GM12891 (cell line): ENCODE results near the gene DNM2.

Experiments
- DNase-seq: peaks from one replicate; pipeline ENCODE4 v3.0.0; 2011; ENCODE audit warnings: low spot score; ENCODE audit not compliant: insufficient read length
- FAIRE-seq: peaks from 2 replicates; lab custom pipeline; 2011; peaks lifted over from hg19 to GRCh38; lab: Jason Lieb, UNC
- PAX5 ChIP-seq: IDR thresholded peaks from 2 replicates; pipeline ENCODE4 v1.6.1; 2011; ENCODE audit warnings: low read length, moderate library complexity, mild to moderate bottlenecking; ENCODE audit not compliant: insufficient read depth, severe bottlenecking
- POLR2A ChIP-seq: IDR thresholded peaks from 2 replicates; pipeline ENCODE4 v1.6.1; 2011; ENCODE audit warnings: low read depth, low read length, control low read depth
- POLR2AphosphoS5 ChIP-seq: IDR thresholded peaks from 2 replicates; pipeline ENCODE4 v1.6.1; 2011; ENCODE audit warnings: low read depth, low read length, control low read depth
- POU2F2 ChIP-seq: IDR thresholded peaks from 2 replicates; pipeline ENCODE4 v1.6.1; 2011; ENCODE audit warnings: low read depth, mild to moderate bottlenecking, control low read depth, low read length, moderate library complexity
- SPI1 ChIP-seq: IDR thresholded peaks from 2 replicates; pipeline ENCODE4 v1.6.1; 2011; ENCODE audit warnings: low read depth, low read length, control low read depth
- TAF1 ChIP-seq: IDR thresholded peaks from 2 replicates; pipeline ENCODE4 v1.6.1; 2011; ENCODE audit warnings: low read depth, low read length, control low read depth

DNM2 gene

GRCh38 chr19:10708291-10708690 lies 9.6 kb upstream of the DNM2 start:
- DNase-seq = no peak
- TF ChIP-seq POU2F2 (no peak), PAX5 (no peak), POLR2A (no peak), TAF1 (no peak), POLR2AphosphoS5 (no peak), SPI1 (no peak)
- no peak for FAIRE-seq

GRCh38 chr19:10712045-10712444 lies 5.8 kb upstream of the DNM2 start:
- no peak for DNase-seq
- TF ChIP-seq PAX5 = no peak
- no peak for TF ChIP-seq SPI1
- TF ChIP-seq TAF1 = no peak
- TF ChIP-seq POLR2AphosphoS5 = no peak
- no peak for TF ChIP-seq POU2F2
- no peak for TF ChIP-seq POLR2A
- FAIRE-seq = no peak

GRCh38 chr19:10712754-10713153 lies 5.1 kb upstream of the DNM2 start:
- FAIRE-seq (no peak), DNase-seq (no peak)
- TF ChIP-seq SPI1 (no peak), POLR2A (no peak)

GRCh38 chr19:10713317-10713716 lies 4.6 kb upstream of the DNM2 start:
- TF ChIP-seq SPI1 = no peak
- TF ChIP-seq POU2F2 = no peak
- TF ChIP-seq POLR2A = no peak
- no peak for TF ChIP-seq PAX5
- TF ChIP-seq POLR2AphosphoS5 = no peak
- no peak for TF ChIP-seq TAF1
- FAIRE-seq = no peak
- no peak for DNase-seq

GRCh38 chr19:10717054-10717355 lies 874 bp upstream of the DNM2 start:
- no peak for TF ChIP-seq POLR2A
- no peak for TF ChIP-seq SPI1
- TF ChIP-seq POLR2AphosphoS5 = no peak
- TF ChIP-seq PAX5 = no peak
- TF ChIP-seq TAF1 = no peak
- TF ChIP-seq POU2F2 = no peak
- no peak for FAIRE-seq
- DNase-seq = no peak

- FAIRE-seq (peak; percentile 40), DNase-seq (peak; percentile 47)
- TF ChIP-seq POU2F2 = no peak
- TF ChIP-seq PAX5 = no peak
- TF ChIP-seq POLR2AphosphoS5 = no peak; the same call in 1 of the 2 replicates
- no peak for TF ChIP-seq POLR2A
- TF ChIP-seq SPI1 = no peak
- no peak for TF ChIP-seq TAF1
These were observed 622 bp downstream of the DNM2 start for GRCh38 chr19:10718205-10719196.

- no peak for FAIRE-seq
- DNase-seq = no peak
- no peak for TF ChIP-seq TAF1
These were observed 1.6 kb downstream of the DNM2 start for GRCh38 chr19:10719466-10719961.

- DNase-seq (no peak), FAIRE-seq (no peak)
- TF ChIP-seq SPI1 (no peak), POU2F2 (no peak), POLR2A (no peak)
These were observed 2.8 kb downstream of the DNM2 start for GRCh38 chr19:10720607-10721125.

GRCh38 chr19:10723591-10723990 lies 5.7 kb downstream of the DNM2 start:
- FAIRE-seq = no peak
- TF ChIP-seq POU2F2 (no peak), POLR2AphosphoS5 (no peak), SPI1 (no peak), PAX5 (no peak), POLR2A (no peak), TAF1 (no peak)
- DNase-seq = no peak

- no peak for FAIRE-seq
- DNase-seq = no peak
- TF ChIP-seq TAF1 (no peak), POU2F2 (no peak), SPI1 (no peak), POLR2A (no peak), POLR2AphosphoS5 (no peak), PAX5 (no peak)
These were observed 6.7 kb downstream of the DNM2 start for GRCh38 chr19:10724573-10725071.
